Keratinocyte (primary cell): ENCODE results near the gene MAML1. TPM values are rescaled to one million over a fixed set of nuclear protein-coding genes. Genes with fewer than 3 reads are reported as not detected.

Experiments
- DNase-seq: peaks from one replicate; pipeline ENCODE4 v3.0.0-alpha.2; 2011; ENCODE audit warnings: low read depth, missing footprints, low spot score
- FAIRE-seq: peaks from 2 replicates; lab custom pipeline; 2011; peaks lifted over from hg19 to GRCh38; lab: Jason Lieb, UNC
- H2AFZ ChIP-seq: 2 replicates; pipeline ENCODE4 v1.6.0; 2012; ENCODE audit warnings: low read length, control low read depth, inconsistent platforms; ENCODE audit not compliant: control insufficient read depth
- H3K27ac ChIP-seq: 2 replicates; pipeline ENCODE4 v1.5.1; 2011; ENCODE audit warnings: low read length; ENCODE audit not compliant: control insufficient read depth, insufficient read depth
- H3K27me3 ChIP-seq: 3 replicates; pipeline ENCODE4 v1.6.0; 2011; ENCODE audit warnings: low read length; ENCODE audit not compliant: control insufficient read depth, insufficient read depth; ENCODE audit errors: extremely low read depth
- H3K36me3 ChIP-seq, 2 experiments: 2 replicates in 1 of 2; 3 replicates in 1 of 2; pipeline ENCODE4 v1.5.1; 2011; ENCODE audit warnings: low read length in 2 of 2, mild to moderate bottlenecking in 1 of 2; ENCODE audit not compliant: control insufficient read depth in 2 of 2, insufficient read depth in 2 of 2; ENCODE audit errors: extremely low read depth in 1 of 2
- H3K4me1 ChIP-seq: 3 replicates; pipeline ENCODE4 v1.5.1; 2011; ENCODE audit warnings: low read length; ENCODE audit not compliant: control insufficient read depth, insufficient read depth; ENCODE audit errors: extremely low read depth
- H3K4me2 ChIP-seq: 3 replicates; pipeline ENCODE4 v1.6.0; 2011; ENCODE audit warnings: low read depth, low read length; ENCODE audit not compliant: control insufficient read depth, insufficient read depth; ENCODE audit errors: extremely low read depth
- H3K4me3 ChIP-seq, 3 experiments: fragments of 200-600 bp in 1 of 3; sonication (generic) in 1 of 3; 2 replicates in 2 of 3; 3 replicates in 1 of 3; pipeline ENCODE4 v1.5.1; 2011 to 2016; ENCODE audit warnings: low read length in 3 of 3, mild to moderate bottlenecking in 3 of 3, control low read depth in 2 of 3, inconsistent platforms in 1 of 3, low read depth in 1 of 3, mixed read lengths in 1 of 3, mixed run types in 1 of 3, moderate library complexity in 1 of 3; ENCODE audit not compliant: control insufficient read depth in 2 of 3, insufficient read depth in 2 of 3; ENCODE audit errors: extremely low read depth in 1 of 3
- H3K79me2 ChIP-seq: 2 replicates; pipeline ENCODE4 v1.6.0; 2012; ENCODE audit warnings: low read length; ENCODE audit not compliant: control insufficient read depth, insufficient read depth
- H3K9ac ChIP-seq: 3 replicates; pipeline ENCODE4 v1.6.0; 2011; ENCODE audit warnings: low read length; ENCODE audit not compliant: control insufficient read depth, insufficient read depth; ENCODE audit errors: extremely low read depth
- H3K9me1 ChIP-seq: 3 replicates; pipeline ENCODE4 v1.6.0; 2011; ENCODE audit warnings: low read length; ENCODE audit not compliant: control insufficient read depth, insufficient read depth; ENCODE audit errors: extremely low read depth
- H3K9me3 ChIP-seq: 2 replicates; pipeline ENCODE4 v1.5.1; 2012; ENCODE audit warnings: low read depth, low read length; ENCODE audit not compliant: control insufficient read depth
- H4K20me1 ChIP-seq: 3 replicates; pipeline ENCODE4 v1.6.0; 2011; ENCODE audit warnings: low read length; ENCODE audit not compliant: control insufficient read depth, insufficient read depth; ENCODE audit errors: extremely low read depth
- EZH2 ChIP-seq: IDR thresholded peaks from one replicate; pipeline ENCODE4 v1.6.1; 2012; ENCODE audit warnings: inconsistent platforms, mild to moderate bottlenecking, low read length, moderate library complexity
- dilution Hi-C: fragments of 300-500 bp; cut with MboI; formaldehyde crosslinking; loops from one replicate; pipeline ENCODE4 v1.7.0; 2020; ENCODE audit warnings: low sequenced_read_pairs; ENCODE audit not compliant: extremely low pct_ligation_motif_present
- polyA plus RNA-seq, 5 experiments: library from polyadenylated mRNA; depleted of rRNA in 3 of 5; stranded (reverse) in 3 of 5; stranded (forward) in 1 of 5; unstranded in 1 of 5; fragments of >200 nt; gene quantifications; 1 replicate in 1 of 5; 2 replicates in 3 of 5; 3 replicates in 1 of 5; pipeline versions ENCODE4 v1.2.1 to v1.2.3, GENCODE V29; 2011 to 2012; ENCODE audit warnings: missing spikeins in 2 of 5, low read depth in 1 of 5, low replicate concordance in 1 of 5
- TF ChIP-seq, protein P1 (sequence below), 3 experiments: IDR thresholded peaks in 1 of 3; conservative IDR thresholded peaks in 1 of 3; optimal IDR thresholded peaks in 1 of 3; 2 replicates in 2 of 3; 3 replicates in 1 of 3; pipeline versions ENCODE3 to v1.5.1; 2011; ENCODE audit warnings: low read length in 3 of 3, mild to moderate bottlenecking in 3 of 3, moderate library complexity in 2 of 3, control low read depth in 1 of 3, inconsistent platforms in 1 of 3; ENCODE audit not compliant: insufficient read depth in 2 of 3; ENCODE audit errors: extremely low read depth in 1 of 3

MAML1 gene
- polyA plus RNA-seq, 1 donor (not counting 4 experiments of a cell fraction or from before 2014, with no cell fraction given) = 4.9 TPM

DNA sequence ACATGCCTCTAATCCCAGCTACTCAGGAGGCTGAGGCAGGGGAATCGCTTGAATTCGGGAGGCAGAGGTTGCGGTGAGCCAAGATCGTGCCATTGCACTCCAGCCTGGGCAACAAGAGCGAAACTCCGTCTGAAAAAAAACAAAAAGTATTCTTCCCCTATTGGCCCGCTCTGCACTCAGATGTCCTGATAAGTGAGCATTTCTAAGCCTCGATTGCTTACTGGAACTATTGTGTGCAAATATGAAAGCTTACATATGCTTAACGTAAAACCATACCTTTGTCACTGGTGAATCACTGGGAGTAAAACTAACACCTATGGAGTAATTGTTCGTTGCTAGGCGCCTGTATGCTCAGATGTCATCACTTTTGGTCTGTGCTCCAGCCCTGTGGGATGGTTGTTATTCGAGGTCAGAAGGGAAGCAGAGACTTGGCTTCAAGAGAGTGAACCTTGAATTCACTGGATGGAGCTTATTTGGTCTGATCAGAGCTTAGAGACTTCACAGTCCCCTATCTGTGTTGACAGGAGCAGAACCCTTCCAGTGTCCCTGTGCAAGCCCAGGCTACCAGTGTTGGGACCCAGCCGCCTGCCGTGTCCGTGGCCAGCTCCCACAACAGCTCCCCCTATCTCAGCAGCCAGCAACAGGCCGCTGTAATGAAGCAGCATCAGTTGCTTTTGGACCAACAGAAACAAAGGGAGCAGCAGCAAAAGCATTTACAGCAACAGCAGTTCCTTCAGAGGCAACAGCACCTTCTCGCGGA lies 35.9 kb downstream of the MAML1 start:
- no peak for DNase-seq
- no peak for FAIRE-seq
- Histone ChIP-seq H3K79me2 (peaks cover 11% of the 10 kb centered on the region), H3K9ac (no peak overlapping the region), H2AFZ (no peak overlapping the region), H3K27me3 (no peaks in the 10 kb centered on the region), H4K20me1 (no peaks in the 10 kb centered on the region), H3K27ac (no peak overlapping the region), H3K9me1 (no peaks in the 10 kb centered on the region), H3K4me3 (no peak overlapping the region), H3K9me3 (no peaks in the 10 kb centered on the region), H3K4me2 (no peak overlapping the region), H3K36me3 (peaks cover 23 to 32% of the 10 kb centered on the region in 2 experiments), H3K4me1 (peaks cover 21% of the 10 kb centered on the region)
- dilution Hi-C loops = no loop called here
- TF ChIP-seq EZH2 = no peak
- TF ChIP-seq, protein P1, sequence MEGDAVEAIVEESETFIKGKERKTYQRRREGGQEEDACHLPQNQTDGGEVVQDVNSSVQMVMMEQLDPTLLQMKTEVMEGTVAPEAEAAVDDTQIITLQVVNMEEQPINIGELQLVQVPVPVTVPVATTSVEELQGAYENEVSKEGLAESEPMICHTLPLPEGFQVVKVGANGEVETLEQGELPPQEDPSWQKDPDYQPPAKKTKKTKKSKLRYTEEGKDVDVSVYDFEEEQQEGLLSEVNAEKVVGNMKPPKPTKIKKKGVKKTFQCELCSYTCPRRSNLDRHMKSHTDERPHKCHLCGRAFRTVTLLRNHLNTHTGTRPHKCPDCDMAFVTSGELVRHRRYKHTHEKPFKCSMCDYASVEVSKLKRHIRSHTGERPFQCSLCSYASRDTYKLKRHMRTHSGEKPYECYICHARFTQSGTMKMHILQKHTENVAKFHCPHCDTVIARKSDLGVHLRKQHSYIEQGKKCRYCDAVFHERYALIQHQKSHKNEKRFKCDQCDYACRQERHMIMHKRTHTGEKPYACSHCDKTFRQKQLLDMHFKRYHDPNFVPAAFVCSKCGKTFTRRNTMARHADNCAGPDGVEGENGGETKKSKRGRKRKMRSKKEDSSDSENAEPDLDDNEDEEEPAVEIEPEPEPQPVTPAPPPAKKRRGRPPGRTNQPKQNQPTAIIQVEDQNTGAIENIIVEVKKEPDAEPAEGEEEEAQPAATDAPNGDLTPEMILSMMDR (optimal IDR thresholded peaks at IDR 0.05 in 1 of 3, IDR thresholded peaks at IDR 0.05 in 1 of 3, conservative IDR thresholded peaks at IDR 0.05 in 1 of 3; ENCODE audit: extremely low read depth in 1 of 3, insufficient read depth in 2 of 3, low read length in 3 of 3) = peak in 1 of 3 experiments; percentile 15

DNA sequence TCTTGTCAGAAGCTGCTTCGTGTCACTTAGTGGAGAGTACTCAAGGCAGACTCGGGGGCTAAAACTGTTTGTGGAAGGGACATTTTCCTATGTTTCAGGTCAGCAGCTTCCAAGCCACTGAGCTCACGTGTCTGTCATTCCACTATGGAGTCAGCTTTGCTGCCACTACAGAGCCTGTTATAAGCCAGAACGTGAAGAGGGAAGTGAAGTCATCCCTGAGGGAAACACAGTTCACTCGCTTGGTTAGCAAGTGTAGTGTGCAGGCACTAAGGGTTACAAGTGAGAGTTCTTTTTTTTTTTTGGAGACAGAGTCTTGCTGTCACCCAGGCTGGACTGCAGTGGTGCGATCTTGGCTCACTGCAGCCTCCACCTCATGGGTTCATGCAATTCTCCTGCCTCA lies 36.6 kb downstream of the MAML1 start:
- no peak for DNase-seq
- FAIRE-seq = no peak
- peaks cover 16% of the 10 kb centered on the region for H3K4me1 ChIP-seq
- no peaks in the 10 kb centered on the region for H3K9me3 ChIP-seq
- no peak overlapping the region for H3K4me3 ChIP-seq
- TF ChIP-seq, protein P1 (optimal IDR thresholded peaks at IDR 0.05 in 1 of 3, IDR thresholded peaks at IDR 0.05 in 1 of 3, conservative IDR thresholded peaks at IDR 0.05 in 1 of 3; ENCODE audit: extremely low read depth in 1 of 3, insufficient read depth in 2 of 3, low read length in 3 of 3) = no peak
- no peak for TF ChIP-seq EZH2
- H3K9me1 ChIP-seq = no peaks in the 10 kb centered on the region
- no peaks in the 10 kb centered on the region for H4K20me1 ChIP-seq
- H3K27me3 ChIP-seq = no peaks in the 10 kb centered on the region
- no peak overlapping the region for H3K4me2 ChIP-seq
- dilution Hi-C loops = no loop called here
- no peak overlapping the region for H3K9ac ChIP-seq
- H3K79me2 ChIP-seq = peaks cover 6% of the 10 kb centered on the region
- H3K36me3 ChIP-seq = peaks cover 30 to 40% of the 10 kb centered on the region in 2 experiments
- H2AFZ ChIP-seq = no peak overlapping the region
- H3K27ac ChIP-seq = no peak overlapping the region
